Activated T-cell treated with anti-CD3 and anti-CD28 coated beads for 4 hours (primary cell): ENCODE data around the gene TRMT112.

Experiments used
- DNase-seq: peaks from one replicate; pipeline ENCODE4 v3.0.0-alpha.2; 2020

Gene TRMT112

GRCh38 chr11:64268025-64268892, 49.1 kb downstream of the TRMT112 start:
- DNase-seq: no peak

- no peak for DNase-seq
Measured at GRCh38 chr11:64267207-64267945, 50.0 kb downstream of the TRMT112 start.
